Stomach (tissue), 4 donors: ENCODE results near the gene LHFPL6.

ENCODE experiments used
- POLR2A ChIP-seq, 4 donors: fragments of 450-650 bp; IDR thresholded peaks; one replicate each; pipeline ENCODE4 v1.6.1; 2016; ENCODE audit warnings: antibody characterized with exemption in 4 of 4, control low read depth in 2 of 4, mild to moderate bottlenecking in 1 of 4, moderate library complexity in 1 of 4
- POLR2AphosphoS5 ChIP-seq, 3 donors: sonication (generic); formaldehyde crosslinking; IDR thresholded peaks; one replicate each; pipeline ENCODE4 v1.6.1; 2016; ENCODE audit warnings: antibody characterized with exemption in 3 of 3
- TF ChIP-seq, protein P1 (sequence below), 7 experiments: fragments of 450-650 bp in 4 of 7; fragments of 200-600 bp in 3 of 7; sonication (generic) in 3 of 7; IDR thresholded peaks; one replicate each; pipeline ENCODE4 v1.5.1; 2016 to 2019; ENCODE audit warnings: antibody characterized with exemption in 7 of 7, control low read depth in 2 of 7, mild to moderate bottlenecking in 1 of 7

DNA sequence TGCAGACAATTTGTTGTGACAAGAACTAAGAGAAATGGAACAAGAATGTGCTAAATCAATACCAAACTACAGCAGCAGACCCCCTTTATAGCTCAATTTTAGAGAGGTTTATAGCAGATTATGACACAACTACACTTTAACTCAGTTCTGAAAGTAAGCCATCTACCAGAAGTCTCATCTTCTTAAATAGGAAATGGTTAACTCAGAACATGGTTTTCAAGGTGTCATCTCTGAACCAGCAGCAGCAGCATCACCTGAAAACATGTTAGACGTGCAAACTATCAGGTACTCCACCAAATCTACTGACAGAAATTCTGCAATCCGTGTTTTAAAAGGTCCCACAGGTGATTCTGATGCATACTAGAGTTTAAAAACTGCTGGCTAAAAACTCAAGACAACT is 6.8 kb downstream of the LHFPL6 start:
- TF ChIP-seq, protein P1, sequence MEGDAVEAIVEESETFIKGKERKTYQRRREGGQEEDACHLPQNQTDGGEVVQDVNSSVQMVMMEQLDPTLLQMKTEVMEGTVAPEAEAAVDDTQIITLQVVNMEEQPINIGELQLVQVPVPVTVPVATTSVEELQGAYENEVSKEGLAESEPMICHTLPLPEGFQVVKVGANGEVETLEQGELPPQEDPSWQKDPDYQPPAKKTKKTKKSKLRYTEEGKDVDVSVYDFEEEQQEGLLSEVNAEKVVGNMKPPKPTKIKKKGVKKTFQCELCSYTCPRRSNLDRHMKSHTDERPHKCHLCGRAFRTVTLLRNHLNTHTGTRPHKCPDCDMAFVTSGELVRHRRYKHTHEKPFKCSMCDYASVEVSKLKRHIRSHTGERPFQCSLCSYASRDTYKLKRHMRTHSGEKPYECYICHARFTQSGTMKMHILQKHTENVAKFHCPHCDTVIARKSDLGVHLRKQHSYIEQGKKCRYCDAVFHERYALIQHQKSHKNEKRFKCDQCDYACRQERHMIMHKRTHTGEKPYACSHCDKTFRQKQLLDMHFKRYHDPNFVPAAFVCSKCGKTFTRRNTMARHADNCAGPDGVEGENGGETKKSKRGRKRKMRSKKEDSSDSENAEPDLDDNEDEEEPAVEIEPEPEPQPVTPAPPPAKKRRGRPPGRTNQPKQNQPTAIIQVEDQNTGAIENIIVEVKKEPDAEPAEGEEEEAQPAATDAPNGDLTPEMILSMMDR (IDR thresholded peaks at IDR 0.05): no peak
- no peak for TF ChIP-seq POLR2A (IDR thresholded peaks at IDR 0.05)
- TF ChIP-seq POLR2AphosphoS5 (IDR thresholded peaks at IDR 0.05): no peak
